ENCODE measurements around the gene NCKAP1. TPM values are rescaled to one million over a fixed set of nuclear protein-coding genes. Genes with fewer than 3 reads are reported as not detected.

NCKAP1 gene
- total RNA-seq, 1 experiment from 2014 or later, result 173 TPM

GRCh38 chr2:182916417-182916816, 121.8 kb downstream of the NCKAP1 start:
- CTCF ChIA-PET, result interaction anchor here (1.1 to 1.6 kb wide), 2 partner anchors 46 to 64 kb away, joined by 3 to 4 read pairs; no protein-coding TSS in a partner anchor
- Mint-ChIP-seq H3K27ac (no peak overlapping the region), H3K4me3 (no peak overlapping the region), H3K27me3 (ENCODE audit: low read depth) (no peaks in the 10 kb centered on the region), H3K36me3 (peaks cover 43% of the 10 kb centered on the region), H3K9me3 (no peaks in the 10 kb centered on the region), H3K4me1 (peaks cover 23% of the 10 kb centered on the region)
- POLR2A ChIA-PET, result interaction anchor here (0.5 kb wide), 1 partner anchor 127 kb away, joined by 6 read pairs; no protein-coding TSS in a partner anchor
- ATAC-seq, result no peak
- TF ChIP-seq TCF7 (CRISPR knock-in tag; IDR thresholded peaks at IDR 0.05; ENCODE audit: low read depth), result no peak
- TF ChIP-seq FOXP1 (CRISPR knock-in tag; IDR thresholded peaks at IDR 0.05; ENCODE audit: borderline replicate concordance), result no peak
- TF ChIP-seq ELF4 (CRISPR knock-in tag; IDR thresholded peaks at IDR 0.05; ENCODE audit: low read depth), result no peak
- no peak for TF ChIP-seq PRRX2 (CRISPR knock-in tag; IDR thresholded peaks at IDR 0.05)
- no peak for TF ChIP-seq NFATC4 (CRISPR knock-in tag; IDR thresholded peaks at IDR 0.05)
- TF ChIP-seq CDX4 (CRISPR knock-in tag; IDR thresholded peaks at IDR 0.05; ENCODE audit: borderline replicate concordance), result no peak
- TF ChIP-seq ATF1 (CRISPR knock-in tag; IDR thresholded peaks at IDR 0.05), result no peak
- TF ChIP-seq ZNF138 (CRISPR knock-in tag; conservative IDR thresholded peaks at IDR 0.05), result no peak
- no peak for TF ChIP-seq RORB (CRISPR knock-in tag; IDR thresholded peaks at IDR 0.05)
- TF ChIP-seq, protein P1, sequence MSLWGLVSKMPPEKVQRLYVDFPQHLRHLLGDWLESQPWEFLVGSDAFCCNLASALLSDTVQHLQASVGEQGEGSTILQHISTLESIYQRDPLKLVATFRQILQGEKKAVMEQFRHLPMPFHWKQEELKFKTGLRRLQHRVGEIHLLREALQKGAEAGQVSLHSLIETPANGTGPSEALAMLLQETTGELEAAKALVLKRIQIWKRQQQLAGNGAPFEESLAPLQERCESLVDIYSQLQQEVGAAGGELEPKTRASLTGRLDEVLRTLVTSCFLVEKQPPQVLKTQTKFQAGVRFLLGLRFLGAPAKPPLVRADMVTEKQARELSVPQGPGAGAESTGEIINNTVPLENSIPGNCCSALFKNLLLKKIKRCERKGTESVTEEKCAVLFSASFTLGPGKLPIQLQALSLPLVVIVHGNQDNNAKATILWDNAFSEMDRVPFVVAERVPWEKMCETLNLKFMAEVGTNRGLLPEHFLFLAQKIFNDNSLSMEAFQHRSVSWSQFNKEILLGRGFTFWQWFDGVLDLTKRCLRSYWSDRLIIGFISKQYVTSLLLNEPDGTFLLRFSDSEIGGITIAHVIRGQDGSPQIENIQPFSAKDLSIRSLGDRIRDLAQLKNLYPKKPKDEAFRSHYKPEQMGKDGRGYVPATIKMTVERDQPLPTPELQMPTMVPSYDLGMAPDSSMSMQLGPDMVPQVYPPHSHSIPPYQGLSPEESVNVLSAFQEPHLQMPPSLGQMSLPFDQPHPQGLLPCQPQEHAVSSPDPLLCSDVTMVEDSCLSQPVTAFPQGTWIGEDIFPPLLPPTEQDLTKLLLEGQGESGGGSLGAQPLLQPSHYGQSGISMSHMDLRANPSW (CRISPR knock-in tag; conservative IDR thresholded peaks at IDR 0.05; ENCODE audit: low read depth), result no peak
- TF ChIP-seq ZNF423 (CRISPR knock-in tag; IDR thresholded peaks at IDR 0.05), result no peak
- TF ChIP-seq NR3C1 (CRISPR knock-in tag; conservative IDR thresholded peaks at IDR 0.05; ENCODE audit: low read depth), result no peak
- TF ChIP-seq, protein P2, sequence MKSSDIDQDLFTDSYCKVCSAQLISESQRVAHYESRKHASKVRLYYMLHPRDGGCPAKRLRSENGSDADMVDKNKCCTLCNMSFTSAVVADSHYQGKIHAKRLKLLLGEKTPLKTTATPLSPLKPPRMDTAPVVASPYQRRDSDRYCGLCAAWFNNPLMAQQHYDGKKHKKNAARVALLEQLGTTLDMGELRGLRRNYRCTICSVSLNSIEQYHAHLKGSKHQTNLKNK (CRISPR knock-in tag; IDR thresholded peaks at IDR 0.05), result no peak
- TF ChIP-seq, protein P3, sequence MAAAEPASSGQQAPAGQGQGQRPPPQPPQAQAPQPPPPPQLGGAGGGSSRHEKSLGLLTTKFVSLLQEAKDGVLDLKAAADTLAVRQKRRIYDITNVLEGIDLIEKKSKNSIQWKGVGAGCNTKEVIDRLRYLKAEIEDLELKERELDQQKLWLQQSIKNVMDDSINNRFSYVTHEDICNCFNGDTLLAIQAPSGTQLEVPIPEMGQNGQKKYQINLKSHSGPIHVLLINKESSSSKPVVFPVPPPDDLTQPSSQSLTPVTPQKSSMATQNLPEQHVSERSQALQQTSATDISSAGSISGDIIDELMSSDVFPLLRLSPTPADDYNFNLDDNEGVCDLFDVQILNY (CRISPR knock-in tag; IDR thresholded peaks at IDR 0.05), result no peak
- no peak for TF ChIP-seq ETV6 (CRISPR knock-in tag; IDR thresholded peaks at IDR 0.05)
- TF ChIP-seq, protein P4, sequence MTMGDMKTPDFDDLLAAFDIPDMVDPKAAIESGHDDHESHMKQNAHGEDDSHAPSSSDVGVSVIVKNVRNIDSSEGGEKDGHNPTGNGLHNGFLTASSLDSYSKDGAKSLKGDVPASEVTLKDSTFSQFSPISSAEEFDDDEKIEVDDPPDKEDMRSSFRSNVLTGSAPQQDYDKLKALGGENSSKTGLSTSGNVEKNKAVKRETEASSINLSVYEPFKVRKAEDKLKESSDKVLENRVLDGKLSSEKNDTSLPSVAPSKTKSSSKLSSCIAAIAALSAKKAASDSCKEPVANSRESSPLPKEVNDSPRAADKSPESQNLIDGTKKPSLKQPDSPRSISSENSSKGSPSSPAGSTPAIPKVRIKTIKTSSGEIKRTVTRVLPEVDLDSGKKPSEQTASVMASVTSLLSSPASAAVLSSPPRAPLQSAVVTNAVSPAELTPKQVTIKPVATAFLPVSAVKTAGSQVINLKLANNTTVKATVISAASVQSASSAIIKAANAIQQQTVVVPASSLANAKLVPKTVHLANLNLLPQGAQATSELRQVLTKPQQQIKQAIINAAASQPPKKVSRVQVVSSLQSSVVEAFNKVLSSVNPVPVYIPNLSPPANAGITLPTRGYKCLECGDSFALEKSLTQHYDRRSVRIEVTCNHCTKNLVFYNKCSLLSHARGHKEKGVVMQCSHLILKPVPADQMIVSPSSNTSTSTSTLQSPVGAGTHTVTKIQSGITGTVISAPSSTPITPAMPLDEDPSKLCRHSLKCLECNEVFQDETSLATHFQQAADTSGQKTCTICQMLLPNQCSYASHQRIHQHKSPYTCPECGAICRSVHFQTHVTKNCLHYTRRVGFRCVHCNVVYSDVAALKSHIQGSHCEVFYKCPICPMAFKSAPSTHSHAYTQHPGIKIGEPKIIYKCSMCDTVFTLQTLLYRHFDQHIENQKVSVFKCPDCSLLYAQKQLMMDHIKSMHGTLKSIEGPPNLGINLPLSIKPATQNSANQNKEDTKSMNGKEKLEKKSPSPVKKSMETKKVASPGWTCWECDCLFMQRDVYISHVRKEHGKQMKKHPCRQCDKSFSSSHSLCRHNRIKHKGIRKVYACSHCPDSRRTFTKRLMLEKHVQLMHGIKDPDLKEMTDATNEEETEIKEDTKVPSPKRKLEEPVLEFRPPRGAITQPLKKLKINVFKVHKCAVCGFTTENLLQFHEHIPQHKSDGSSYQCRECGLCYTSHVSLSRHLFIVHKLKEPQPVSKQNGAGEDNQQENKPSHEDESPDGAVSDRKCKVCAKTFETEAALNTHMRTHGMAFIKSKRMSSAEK (CRISPR knock-in tag; IDR thresholded peaks at IDR 0.05; ENCODE audit: borderline replicate concordance), result no peak
- TF ChIP-seq ZNF425 (CRISPR knock-in tag; conservative IDR thresholded peaks at IDR 0.05), result no peak
- TF ChIP-seq, protein P5, sequence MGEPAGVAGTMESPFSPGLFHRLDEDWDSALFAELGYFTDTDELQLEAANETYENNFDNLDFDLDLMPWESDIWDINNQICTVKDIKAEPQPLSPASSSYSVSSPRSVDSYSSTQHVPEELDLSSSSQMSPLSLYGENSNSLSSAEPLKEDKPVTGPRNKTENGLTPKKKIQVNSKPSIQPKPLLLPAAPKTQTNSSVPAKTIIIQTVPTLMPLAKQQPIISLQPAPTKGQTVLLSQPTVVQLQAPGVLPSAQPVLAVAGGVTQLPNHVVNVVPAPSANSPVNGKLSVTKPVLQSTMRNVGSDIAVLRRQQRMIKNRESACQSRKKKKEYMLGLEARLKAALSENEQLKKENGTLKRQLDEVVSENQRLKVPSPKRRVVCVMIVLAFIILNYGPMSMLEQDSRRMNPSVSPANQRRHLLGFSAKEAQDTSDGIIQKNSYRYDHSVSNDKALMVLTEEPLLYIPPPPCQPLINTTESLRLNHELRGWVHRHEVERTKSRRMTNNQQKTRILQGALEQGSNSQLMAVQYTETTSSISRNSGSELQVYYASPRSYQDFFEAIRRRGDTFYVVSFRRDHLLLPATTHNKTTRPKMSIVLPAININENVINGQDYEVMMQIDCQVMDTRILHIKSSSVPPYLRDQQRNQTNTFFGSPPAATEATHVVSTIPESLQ (CRISPR knock-in tag; IDR thresholded peaks at IDR 0.05), result no peak
- TF ChIP-seq GABPB1 (CRISPR knock-in tag; IDR thresholded peaks at IDR 0.05), result no peak
- no peak for DNase-seq (ENCODE audit: low spot score)

Measured in WTC11 (cell line).